MM.1S (cell line): ENCODE measurements around the gene ACER3.

Experiments
- DNase-seq: peaks from one replicate; pipeline ENCODE4 v3.0.0-alpha.2; 2015
- H2AFZ ChIP-seq: fragments of 300-600 bp; sonication (generic); 2 replicates; pipeline ENCODE4 v1.6.0; 2016; ENCODE audit warnings: antibody characterized with exemption, low read length
- H3F3A ChIP-seq: fragments of 300-600 bp; sonication (generic); 2 replicates; pipeline ENCODE4 v1.6.1; 2016; ENCODE audit warnings: mild to moderate bottlenecking, antibody characterized with exemption, low read length, moderate library complexity, mixed read lengths; ENCODE audit not compliant: insufficient read depth
- H3K27ac ChIP-seq: fragments of 300-600 bp; sonication (generic); 2 replicates; pipeline ENCODE4 v1.5.1; 2016; ENCODE audit warnings: mild to moderate bottlenecking, low read length
- H3K27me3 ChIP-seq: fragments of 300-600 bp; sonication (generic); replicated peaks from 2 replicates; pipeline ENCODE4 v1.6.0; 2016; ENCODE audit warnings: low read length; ENCODE audit not compliant: insufficient read depth
- H3K36me3 ChIP-seq: fragments of 300-600 bp; sonication (generic); replicated peaks from 2 replicates; pipeline ENCODE4 v1.6.1; 2016; ENCODE audit warnings: mild to moderate bottlenecking, low read length, mixed read lengths; ENCODE audit not compliant: insufficient read depth
- H3K4me1 ChIP-seq: fragments of 300-600 bp; sonication (generic); 2 replicates; pipeline ENCODE4 v1.6.1; 2016; ENCODE audit warnings: low read length, mixed read lengths
- H3K4me2 ChIP-seq: fragments of 300-600 bp; sonication (generic); 2 replicates; pipeline ENCODE4 v1.6.0; 2016; ENCODE audit warnings: low read depth, low read length
- H3K4me3 ChIP-seq: fragments of 300-600 bp; sonication (generic); 2 replicates; pipeline ENCODE4 v1.5.1; 2016; ENCODE audit warnings: low read length, mixed read lengths
- H3K79me2 ChIP-seq: fragments of 300-600 bp; sonication (generic); 2 replicates; pipeline ENCODE4 v1.6.1; 2016; ENCODE audit warnings: mixed run types, low read length, mixed read lengths
- H3K9ac ChIP-seq: fragments of 300-600 bp; sonication (generic); 2 replicates; pipeline ENCODE4 v1.6.1; 2016; ENCODE audit warnings: low read length, mixed read lengths
- H3K9me2 ChIP-seq: fragments of 300-600 bp; sonication (generic); replicated peaks from 2 replicates; pipeline ENCODE4 v1.6.1; 2016; ENCODE audit warnings: mild to moderate bottlenecking, low read length, mixed read lengths; ENCODE audit not compliant: insufficient read depth
- H3K9me3 ChIP-seq: fragments of 300-600 bp; sonication (generic); replicated peaks from 2 replicates; pipeline ENCODE4 v1.6.1; 2016; ENCODE audit warnings: mild to moderate bottlenecking, low read length, mixed read lengths; ENCODE audit not compliant: insufficient read depth
- H4K20me1 ChIP-seq: fragments of 300-600 bp; sonication (generic); 2 replicates; pipeline ENCODE4 v1.6.1; 2016; ENCODE audit warnings: mild to moderate bottlenecking, low read length, moderate library complexity, mixed read lengths; ENCODE audit not compliant: insufficient read depth
- CTCF ChIP-seq: fragments of 300-600 bp; sonication (generic); IDR thresholded peaks from 2 replicates; pipeline ENCODE4 v1.5.1; 2016; ENCODE audit warnings: antibody characterized with exemption, low read length, mixed read lengths
- EZH2 ChIP-seq: fragments of 300-600 bp; sonication (generic); optimal IDR thresholded peaks from 2 replicates; pipeline ENCODE3; 2017; ENCODE audit warnings: low read depth, mild to moderate bottlenecking, antibody characterized with exemption, low read length, mixed read lengths
- EZH2phosphoT487 ChIP-seq: fragments of 300-600 bp; sonication (generic); IDR thresholded peaks from 2 replicates; pipeline ENCODE4 v1.6.1; 2018; ENCODE audit warnings: antibody characterized with exemption, low read length

ACER3 gene

GRCh38 chr11:76841923-76842452 lies 18.7 kb upstream of the ACER3 start:
- Histone ChIP-seq H3K4me3 (no peak overlapping the region), H3K4me2 (no peak overlapping the region), H4K20me1 (no peaks in the 10 kb centered on the region), H3K36me3 (no peaks in the 10 kb centered on the region), H3K9me2 (no peaks in the 10 kb centered on the region), H3K27me3 (no peaks in the 10 kb centered on the region), H3K27ac (no peak overlapping the region), H2AFZ (no peak overlapping the region), H3F3A (no peaks in the 10 kb centered on the region), H3K9ac (no peak overlapping the region), H3K4me1 (no peaks in the 10 kb centered on the region), H3K9me3 (no peaks in the 10 kb centered on the region), H3K79me2 (no peaks in the 10 kb centered on the region)
- TF ChIP-seq CTCF: no peak
- TF ChIP-seq EZH2phosphoT487: no peak
- TF ChIP-seq EZH2: no peak
- no peak for DNase-seq

GRCh38 chr11:76843907-76844306 lies 16.8 kb upstream of the ACER3 start:
- H3K36me3 ChIP-seq: no peaks in the 10 kb centered on the region
- DNase-seq: no peak
- TF ChIP-seq EZH2phosphoT487: no peak
- no peak for TF ChIP-seq CTCF
- no peak for TF ChIP-seq EZH2

GRCh38 chr11:76844511-76844910 lies 16.2 kb upstream of the ACER3 start:
- no peaks in the 10 kb centered on the region for H3K4me1 ChIP-seq
- H3K4me3 ChIP-seq: no peak overlapping the region
- no peaks in the 10 kb centered on the region for H3K36me3 ChIP-seq
- H3K79me2 ChIP-seq: no peaks in the 10 kb centered on the region
- TF ChIP-seq EZH2 (no peak), EZH2phosphoT487 (no peak), CTCF (no peak)
- H3K9me2 ChIP-seq: no peaks in the 10 kb centered on the region
- H4K20me1 ChIP-seq: no peaks in the 10 kb centered on the region
- no peaks in the 10 kb centered on the region for H3K9me3 ChIP-seq
- no peak overlapping the region for H3K27ac ChIP-seq
- no peak overlapping the region for H3K9ac ChIP-seq
- no peak for DNase-seq
- H3K27me3 ChIP-seq: no peaks in the 10 kb centered on the region
- no peaks in the 10 kb centered on the region for H3F3A ChIP-seq
- H2AFZ ChIP-seq: no peak overlapping the region
- H3K4me2 ChIP-seq: no peak overlapping the region

More at GRCh38 chr11:76843907-76844306, 16.8 kb upstream of the ACER3 start:
- Histone ChIP-seq H3K9me2 (no peaks in the 10 kb centered on the region), H3F3A (no peaks in the 10 kb centered on the region), H3K4me2 (no peak overlapping the region), H3K4me1 (no peaks in the 10 kb centered on the region), H3K9me3 (no peaks in the 10 kb centered on the region), H3K79me2 (no peaks in the 10 kb centered on the region), H3K4me3 (no peak overlapping the region), H3K27ac (no peak overlapping the region), H3K9ac (no peak overlapping the region), H2AFZ (no peak overlapping the region), H3K27me3 (no peaks in the 10 kb centered on the region), H4K20me1 (no peaks in the 10 kb centered on the region)
